Mesendoderm (in vitro differentiated cells): ENCODE results near the gene SLC5A11.

Source experiments
- DNase-seq: peaks from one replicate; pipeline ENCODE4 v3.0.0; 2013
- H2AK5ac ChIP-seq: 2 replicates; pipeline ENCODE4 v1.6.1; 2013; ENCODE audit warnings: low read length, inconsistent platforms
- H2BK120ac ChIP-seq: 2 replicates; pipeline ENCODE4 v1.6.1; 2013; ENCODE audit warnings: low read depth, mild to moderate bottlenecking, low read length, moderate library complexity, mixed read lengths
- H2BK15ac ChIP-seq: replicated peaks from 2 replicates; pipeline ENCODE4 v1.6.1; 2013; ENCODE audit warnings: low read depth, mild to moderate bottlenecking, moderate library complexity
- H2BK5ac ChIP-seq: 2 replicates; pipeline ENCODE4 v1.6.1; 2013; ENCODE audit warnings: low read length, inconsistent platforms
- H3K18ac ChIP-seq: 2 replicates; pipeline ENCODE4 v1.6.1; 2013; ENCODE audit warnings: mild to moderate bottlenecking, low read length, mixed read lengths
- H3K23ac ChIP-seq: one replicate; pipeline ENCODE4 v1.6.1; 2013; ENCODE audit warnings: low read length
- H3K27ac ChIP-seq: 2 replicates; pipeline ENCODE4 v1.5.1; 2013; ENCODE audit warnings: low read depth, mild to moderate bottlenecking, inconsistent platforms, low read length, moderate library complexity
- H3K27me3 ChIP-seq: 2 replicates; pipeline ENCODE4 v1.6.1; 2013; ENCODE audit warnings: low read length, control low read depth, mild to moderate bottlenecking, inconsistent platforms; ENCODE audit not compliant: insufficient read depth, poor library complexity
- H3K36me3 ChIP-seq: 2 replicates; pipeline ENCODE4 v1.6.1; 2013; ENCODE audit warnings: low read length, inconsistent platforms; ENCODE audit not compliant: control insufficient read depth, insufficient read depth
- H3K4ac ChIP-seq: one replicate; pipeline ENCODE4 v1.6.1; 2013; ENCODE audit warnings: low read depth, mild to moderate bottlenecking, low read length, moderate library complexity
- H3K4me1 ChIP-seq: 2 replicates; pipeline ENCODE4 v1.6.1; 2013; ENCODE audit warnings: low read depth, low read length, inconsistent platforms; ENCODE audit not compliant: control insufficient read depth
- H3K4me2 ChIP-seq: 2 replicates; pipeline ENCODE4 v1.6.1; 2013; ENCODE audit warnings: low read length
- H3K4me3 ChIP-seq: 2 replicates; pipeline ENCODE4 v1.5.1; 2013; ENCODE audit warnings: mild to moderate bottlenecking, low read length
- H3K56ac ChIP-seq: one replicate; pipeline ENCODE4 v1.6.1; 2013; ENCODE audit warnings: low read length
- H3K79me1 ChIP-seq: 2 replicates; pipeline ENCODE4 v1.6.1; 2013; ENCODE audit warnings: low read length, inconsistent platforms
- H3K79me2 ChIP-seq: 2 replicates; pipeline ENCODE4 v1.6.1; 2013; ENCODE audit warnings: mild to moderate bottlenecking, low read length; ENCODE audit not compliant: control insufficient read depth, insufficient read depth
- H3K9ac ChIP-seq: 2 replicates; pipeline ENCODE4 v1.6.1; 2013; ENCODE audit warnings: low read length, inconsistent platforms
- H4K5ac ChIP-seq: one replicate; pipeline ENCODE4 v1.6.1; 2013; ENCODE audit warnings: low read length
- H4K8ac ChIP-seq: one replicate; pipeline ENCODE4 v1.6.1; 2013; ENCODE audit warnings: low read depth, mild to moderate bottlenecking, control low read depth, low read length, moderate library complexity
- WGBS: extraction: QIAGEN DNeasy Blood & Tissue Kit; methylation state at CpG from one replicate; pipeline ENCODE4 v1.1.7; 2013; ENCODE audit warnings: low lambda C conversion rate, missing lambda C conversion rate; ENCODE audit not compliant: insufficient coverage; ENCODE audit errors: extremely low coverage; 5-methylcytosine and 5-hydroxymethylcytosine counted together

Gene SLC5A11

DNA sequence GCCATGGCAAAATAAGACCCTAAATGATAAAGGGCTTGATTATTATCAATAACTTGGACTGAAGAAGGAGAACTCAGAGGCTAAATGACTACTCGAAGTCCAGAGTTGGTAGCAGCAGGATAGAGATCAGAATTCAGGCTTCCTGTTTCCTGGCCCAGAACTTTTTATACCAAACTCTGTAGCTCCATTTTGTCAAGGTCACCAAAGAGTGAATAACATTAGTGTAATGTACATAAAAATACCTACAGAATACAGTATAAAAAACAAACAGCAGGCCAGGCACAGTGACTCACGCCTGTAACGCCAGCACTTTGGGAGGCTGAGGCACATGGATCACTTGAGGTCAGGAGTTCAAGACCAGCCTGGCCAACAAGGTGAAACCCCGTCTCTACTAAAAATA lies 90.4 kb downstream of the SLC5A11 start:
- H3K27me3 ChIP-seq, result no peaks in the 10 kb centered on the region
- H3K18ac ChIP-seq, result no peak overlapping the region
- H3K36me3 ChIP-seq, result peaks cover 13% of the 10 kb centered on the region
- H2BK15ac ChIP-seq, result no peak overlapping the region
- H4K5ac ChIP-seq, result no peak overlapping the region
- H4K8ac ChIP-seq, result no peak overlapping the region
- no peak overlapping the region for H2BK5ac ChIP-seq
- no peak overlapping the region for H3K56ac ChIP-seq
- no CpG with 5 or more reads among the region's 4 CpGs for WGBS
- no peak overlapping the region for H3K4ac ChIP-seq
- H2BK120ac ChIP-seq, result no peak overlapping the region
- no peak overlapping the region for H3K23ac ChIP-seq
- no peak for DNase-seq
- H3K79me1 ChIP-seq, result no peaks in the 10 kb centered on the region
- H3K4me2 ChIP-seq, result no peak overlapping the region
- H2AK5ac ChIP-seq, result no peak overlapping the region
- no peaks in the 10 kb centered on the region for H3K79me2 ChIP-seq
- H3K27ac ChIP-seq, result no peak overlapping the region
- no peak overlapping the region for H3K9ac ChIP-seq
- H3K4me3 ChIP-seq, result no peak overlapping the region
- H3K4me1 ChIP-seq, result no peaks in the 10 kb centered on the region

DNA sequence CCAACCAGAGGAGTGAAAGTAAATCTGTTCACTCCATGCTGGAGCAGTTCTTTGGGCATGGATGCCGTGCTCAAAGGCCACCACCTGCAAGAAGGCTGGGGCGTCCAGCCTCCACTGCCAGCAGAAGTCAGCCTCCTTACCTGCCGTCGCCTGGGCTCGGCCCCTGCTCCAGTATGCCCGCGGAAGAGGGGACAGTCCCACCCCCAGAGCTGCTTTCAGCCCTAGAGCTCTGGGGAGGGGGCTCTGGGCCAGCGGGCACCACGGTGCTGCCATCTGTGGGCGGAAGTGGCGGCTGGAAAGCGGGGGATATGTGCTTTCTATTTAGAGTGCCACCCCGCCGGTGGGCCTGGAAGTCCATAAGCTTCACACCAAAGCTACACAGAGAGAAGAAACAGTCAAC lies 93.5 kb downstream of the SLC5A11 start:
- Histone ChIP-seq H3K4me2 (no peak overlapping the region), H4K8ac (no peak overlapping the region), H3K36me3 (peaks cover 19% of the 10 kb centered on the region), H3K79me1 (no peaks in the 10 kb centered on the region), H3K23ac (no peak overlapping the region), H3K27me3 (no peaks in the 10 kb centered on the region), H2BK15ac (no peak overlapping the region), H2BK5ac (no peak overlapping the region), H2AK5ac (no peak overlapping the region), H3K56ac (no peak overlapping the region), H3K27ac (no peak overlapping the region), H3K18ac (no peak overlapping the region), H4K5ac (no peak overlapping the region), H3K79me2 (no peaks in the 10 kb centered on the region), H3K9ac (no peak overlapping the region), H2BK120ac (no peak overlapping the region), H3K4me1 (no peaks in the 10 kb centered on the region), H3K4ac (no peak overlapping the region), H3K4me3 (no peak overlapping the region)
- WGBS, result no CpG with 5 or more reads among the region's 14 CpGs
- DNase-seq, result no peak

DNA sequence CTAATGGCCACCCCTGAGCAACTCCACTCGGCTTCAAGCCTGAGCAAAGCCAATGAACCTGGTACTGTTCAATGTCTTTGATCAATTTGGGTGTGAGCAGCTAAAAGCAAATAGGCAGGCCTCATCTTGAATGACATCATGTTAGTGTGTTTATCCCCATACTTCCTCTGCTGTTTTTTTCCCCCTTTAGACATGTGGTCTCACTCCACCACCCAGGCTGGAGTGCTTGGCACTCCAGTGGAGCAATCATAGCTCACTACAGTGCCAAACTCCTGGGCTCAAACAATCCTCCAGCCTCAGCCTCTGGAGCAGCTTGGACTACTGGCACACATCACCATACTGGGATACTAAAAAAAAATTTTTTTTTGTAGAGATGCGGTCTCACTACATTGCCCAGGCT lies 94.0 kb downstream of the SLC5A11 start:
- H3K56ac ChIP-seq, result no peak overlapping the region
- no peak overlapping the region for H2BK5ac ChIP-seq
- H2AK5ac ChIP-seq, result no peak overlapping the region
- no peak overlapping the region for H4K8ac ChIP-seq
- H3K18ac ChIP-seq, result no peak overlapping the region
- WGBS, result no CpG with 5 or more reads among the region's 2 CpGs
- H3K4me1 ChIP-seq, result no peaks in the 10 kb centered on the region
- H3K79me1 ChIP-seq, result no peaks in the 10 kb centered on the region
- H2BK120ac ChIP-seq, result no peak overlapping the region
- H3K36me3 ChIP-seq, result peaks cover 19% of the 10 kb centered on the region
- H3K4me2 ChIP-seq, result no peak overlapping the region
- no peak overlapping the region for H3K4me3 ChIP-seq
- H3K27ac ChIP-seq, result no peak overlapping the region
- no peaks in the 10 kb centered on the region for H3K27me3 ChIP-seq
- no peak overlapping the region for H3K9ac ChIP-seq
- no peak overlapping the region for H3K23ac ChIP-seq
- H3K4ac ChIP-seq, result no peak overlapping the region
- no peaks in the 10 kb centered on the region for H3K79me2 ChIP-seq
- H4K5ac ChIP-seq, result no peak overlapping the region
- no peak overlapping the region for H2BK15ac ChIP-seq
- no peak for DNase-seq

DNA sequence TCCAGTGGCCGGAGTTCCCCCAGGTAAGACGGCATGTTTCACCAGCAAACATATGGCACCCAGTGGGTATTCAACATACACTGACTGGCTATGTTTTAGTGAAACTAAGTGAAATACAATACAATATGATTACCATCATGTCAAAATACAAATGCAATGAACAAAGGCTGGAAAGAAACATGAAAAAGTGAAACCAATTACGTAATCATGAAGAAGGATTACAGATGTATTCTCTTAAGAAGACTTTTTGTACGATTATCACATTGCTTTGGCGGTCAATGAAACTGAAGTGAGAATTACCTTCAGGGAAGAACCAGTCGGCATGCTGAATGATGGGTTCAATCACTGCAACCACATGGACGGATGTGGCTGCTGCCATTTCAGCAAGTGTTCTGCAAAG lies 97.7 kb downstream of the SLC5A11 start:
- no peak for DNase-seq
- no peak overlapping the region for H3K4me2 ChIP-seq
- H3K56ac ChIP-seq, result no peak overlapping the region
- no peak overlapping the region for H2AK5ac ChIP-seq
- no CpG with 5 or more reads among the region's 7 CpGs for WGBS
- H3K4me3 ChIP-seq, result no peak overlapping the region
- no peak overlapping the region for H2BK5ac ChIP-seq
- H3K4me1 ChIP-seq, result no peaks in the 10 kb centered on the region
- H3K79me1 ChIP-seq, result no peaks in the 10 kb centered on the region
- H3K9ac ChIP-seq, result no peak overlapping the region
- no peak overlapping the region for H4K8ac ChIP-seq
- no peaks in the 10 kb centered on the region for H3K79me2 ChIP-seq
- no peak overlapping the region for H3K23ac ChIP-seq
- H2BK15ac ChIP-seq, result no peak overlapping the region
- H3K27me3 ChIP-seq, result no peaks in the 10 kb centered on the region
- no peak overlapping the region for H3K4ac ChIP-seq
- no peak overlapping the region for H3K18ac ChIP-seq
- H2BK120ac ChIP-seq, result no peak overlapping the region
- H3K27ac ChIP-seq, result no peak overlapping the region
- no peak overlapping the region for H4K5ac ChIP-seq
- peaks cover 19% of the 10 kb centered on the region for H3K36me3 ChIP-seq

DNA sequence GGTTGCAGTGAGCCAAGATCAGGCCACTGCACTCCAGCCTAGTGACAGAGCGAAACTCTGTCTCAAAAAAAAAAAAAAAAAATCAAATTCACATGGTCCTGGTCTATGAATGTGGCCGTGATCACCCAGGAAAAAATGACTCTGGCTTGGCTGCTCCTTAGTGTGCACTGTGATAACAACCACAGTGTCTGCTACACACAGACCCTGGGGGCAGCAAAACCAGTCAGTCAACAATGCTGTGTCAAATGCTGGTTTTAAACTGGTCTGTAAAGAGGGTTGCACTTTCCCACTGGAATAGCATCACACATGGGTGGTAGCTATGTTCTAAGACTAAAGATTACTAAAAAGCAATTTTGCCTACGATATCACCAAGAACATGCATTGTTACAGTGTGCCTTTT lies 98.4 kb downstream of the SLC5A11 start:
- no CpG with 5 or more reads among the region's 3 CpGs for WGBS

DNA sequence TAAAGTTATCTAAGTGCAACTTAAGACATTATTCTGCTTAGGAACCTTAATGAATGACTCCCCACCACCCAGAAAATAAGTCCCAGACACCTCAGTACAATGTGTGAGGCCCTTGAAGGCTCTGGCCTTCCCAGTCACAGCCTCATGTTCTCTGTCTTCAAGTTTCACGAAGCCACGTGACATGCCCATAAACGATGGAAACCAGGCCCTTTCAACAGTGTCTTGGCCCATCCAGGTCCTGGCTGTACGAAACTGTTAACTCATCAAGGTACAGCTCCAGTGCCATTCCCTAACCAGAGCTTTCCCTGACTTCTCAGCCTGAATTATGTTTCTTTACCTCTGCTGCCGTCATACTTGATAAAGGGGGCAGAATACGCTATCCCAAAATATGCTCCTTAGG lies 100.4 kb downstream of the SLC5A11 start:
- H3K36me3 ChIP-seq, result peaks cover 13% of the 10 kb centered on the region

More for the DNA sequence above, 98.4 kb downstream of the SLC5A11 start:
- Histone ChIP-seq H2AK5ac (no peak overlapping the region), H2BK5ac (no peak overlapping the region), H3K4ac (no peak overlapping the region), H3K18ac (no peak overlapping the region), H4K5ac (no peak overlapping the region), H3K23ac (no peak overlapping the region), H3K79me1 (no peaks in the 10 kb centered on the region), H2BK120ac (no peak overlapping the region), H3K9ac (no peak overlapping the region), H3K56ac (no peak overlapping the region), H3K79me2 (no peaks in the 10 kb centered on the region), H3K27me3 (no peaks in the 10 kb centered on the region), H3K36me3 (peaks cover 16% of the 10 kb centered on the region), H3K4me2 (no peak overlapping the region), H3K4me1 (no peaks in the 10 kb centered on the region), H4K8ac (no peak overlapping the region), H3K27ac (no peak overlapping the region), H3K4me3 (no peak overlapping the region), H2BK15ac (no peak overlapping the region)
- no peak for DNase-seq

More for the DNA sequence above, 100.4 kb downstream of the SLC5A11 start:
- Histone ChIP-seq H3K79me2 (no peaks in the 10 kb centered on the region), H3K4me2 (no peak overlapping the region), H3K4me1 (no peaks in the 10 kb centered on the region), H2BK5ac (no peak overlapping the region), H3K27ac (no peak overlapping the region), H3K23ac (no peak overlapping the region), H3K27me3 (no peaks in the 10 kb centered on the region), H3K79me1 (no peaks in the 10 kb centered on the region), H2BK15ac (no peak overlapping the region), H3K4me3 (no peak overlapping the region), H4K8ac (no peak overlapping the region), H3K9ac (no peak overlapping the region), H3K56ac (no peak overlapping the region), H3K4ac (no peak overlapping the region), H2BK120ac (no peak overlapping the region), H3K18ac (no peak overlapping the region), H4K5ac (no peak overlapping the region), H2AK5ac (no peak overlapping the region)
- no peak for DNase-seq
- no CpG with 5 or more reads among the region's 6 CpGs for WGBS
